Measurements from ENCODE around the gene VAV1.
"Not testable (repeated sequence)": the region's sequence is repeated elsewhere in the genome, so short reads cannot be mapped to it uniquely, and the experiment has no call there.

Gene VAV1

GRCh38 chr19:6760606-6761005 is 11.9 kb upstream of the VAV1 start:
- no peak for DNase-seq (ENCODE audit: low spot score)

GRCh38 chr19:6761053-6761676 is 11.3 kb upstream of the VAV1 start:
- DNase-seq (ENCODE audit: low spot score) = no peak

GRCh38 chr19:6762253-6762797 is 10.2 kb upstream of the VAV1 start:
- not testable (repeated sequence) for DNase-seq (ENCODE audit: low spot score)

- DNase-seq (ENCODE audit: low spot score) = no peak
Observed at GRCh38 chr19:6765738-6766356, 6.7 kb upstream of the VAV1 start.

GRCh38 chr19:6766357-6767080 is 6.0 kb upstream of the VAV1 start:
- DNase-seq (ENCODE audit: low spot score) = no peak

GRCh38 chr19:6767081-6767356 is 5.5 kb upstream of the VAV1 start:
- DNase-seq (ENCODE audit: low spot score) = no peak

- no peak for DNase-seq (ENCODE audit: low spot score)
Observed at GRCh38 chr19:6767357-6768235, 4.9 kb upstream of the VAV1 start, which contains the start of gene SH2D3A. SH2D3A (minus strand) TSS chr19:6767435; CDS start chr19:6763748, 3,687 bp downstream.

GRCh38 chr19:6768236-6768785 is 4.2 kb upstream of the VAV1 start:
- no peak for DNase-seq (ENCODE audit: low spot score)

- peak; percentile 16 for DNase-seq (ENCODE audit: low spot score)
Observed at GRCh38 chr19:6769006-6769619, 3.4 kb upstream of the VAV1 start.

GRCh38 chr19:6771648-6772027 is 870 bp upstream of the VAV1 start:
- not testable (repeated sequence) for DNase-seq (ENCODE audit: low spot score)

- no peak for DNase-seq (ENCODE audit: low spot score)
Observed at GRCh38 chr19:6772866-6773322, 386 bp downstream of the VAV1 start.

- DNase-seq (ENCODE audit: low spot score) = no peak
Observed at GRCh38 chr19:6773323-6773931, 919 bp downstream of the VAV1 start.

- no peak for DNase-seq (ENCODE audit: low spot score)
Observed at GRCh38 chr19:6774821-6775707, 2.6 kb downstream of the VAV1 start.

- DNase-seq (ENCODE audit: low spot score) = not testable (repeated sequence)
Observed at GRCh38 chr19:6776045-6776444, 3.5 kb downstream of the VAV1 start.

GRCh38 chr19:6776999-6777398 is 4.5 kb downstream of the VAV1 start:
- no peak for DNase-seq (ENCODE audit: low spot score)

GRCh38 chr19:6777434-6777833 is 4.9 kb downstream of the VAV1 start:
- DNase-seq (ENCODE audit: low spot score) = no peak

- DNase-seq (ENCODE audit: low spot score) = no peak
Observed at GRCh38 chr19:6778386-6778785, 5.9 kb downstream of the VAV1 start.

- DNase-seq (ENCODE audit: low spot score) = no peak
Observed at GRCh38 chr19:6779206-6779605, 6.7 kb downstream of the VAV1 start.

- no peak for DNase-seq (ENCODE audit: low spot score)
Observed at GRCh38 chr19:6787393-6787792, 14.9 kb downstream of the VAV1 start.

- DNase-seq (ENCODE audit: low spot score) = no peak
Observed at GRCh38 chr19:6788896-6789295, 16.4 kb downstream of the VAV1 start.

Data from kidney capillary endothelial cell (primary cell).